Measurements from ENCODE around the gene MMP17.

DNA sequence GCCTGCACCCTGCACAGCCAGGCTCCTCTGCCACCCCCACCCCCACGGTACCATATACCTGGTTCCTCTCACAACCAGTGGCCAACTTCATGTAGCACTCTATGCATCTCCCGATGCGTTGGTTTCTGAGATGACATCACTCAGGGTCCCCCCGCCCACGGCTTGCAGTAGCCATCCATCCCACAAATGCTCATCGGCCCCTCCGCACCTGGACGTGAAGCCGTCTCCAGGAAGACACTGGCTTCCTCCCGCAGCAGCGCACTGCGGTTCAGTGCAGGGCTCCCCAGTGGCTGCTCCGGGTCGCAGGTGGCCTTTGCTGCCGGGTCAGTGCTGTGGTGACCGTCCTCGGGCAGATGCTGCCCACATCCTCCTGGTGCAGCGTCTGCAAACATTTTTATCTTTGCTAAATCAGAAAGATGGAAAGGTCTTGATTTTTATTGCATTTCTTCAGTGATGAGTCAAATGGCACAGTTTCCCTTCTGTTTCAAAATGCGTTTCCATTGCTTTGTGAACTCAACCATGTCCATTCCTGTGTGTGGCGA is 27.5 kb upstream of the MMP17 start:
- TF ChIP-seq POLR2A (IDR thresholded peaks at IDR 0.05): no peak
- TF ChIP-seq, protein P1, sequence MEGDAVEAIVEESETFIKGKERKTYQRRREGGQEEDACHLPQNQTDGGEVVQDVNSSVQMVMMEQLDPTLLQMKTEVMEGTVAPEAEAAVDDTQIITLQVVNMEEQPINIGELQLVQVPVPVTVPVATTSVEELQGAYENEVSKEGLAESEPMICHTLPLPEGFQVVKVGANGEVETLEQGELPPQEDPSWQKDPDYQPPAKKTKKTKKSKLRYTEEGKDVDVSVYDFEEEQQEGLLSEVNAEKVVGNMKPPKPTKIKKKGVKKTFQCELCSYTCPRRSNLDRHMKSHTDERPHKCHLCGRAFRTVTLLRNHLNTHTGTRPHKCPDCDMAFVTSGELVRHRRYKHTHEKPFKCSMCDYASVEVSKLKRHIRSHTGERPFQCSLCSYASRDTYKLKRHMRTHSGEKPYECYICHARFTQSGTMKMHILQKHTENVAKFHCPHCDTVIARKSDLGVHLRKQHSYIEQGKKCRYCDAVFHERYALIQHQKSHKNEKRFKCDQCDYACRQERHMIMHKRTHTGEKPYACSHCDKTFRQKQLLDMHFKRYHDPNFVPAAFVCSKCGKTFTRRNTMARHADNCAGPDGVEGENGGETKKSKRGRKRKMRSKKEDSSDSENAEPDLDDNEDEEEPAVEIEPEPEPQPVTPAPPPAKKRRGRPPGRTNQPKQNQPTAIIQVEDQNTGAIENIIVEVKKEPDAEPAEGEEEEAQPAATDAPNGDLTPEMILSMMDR (IDR thresholded peaks at IDR 0.05): no peak

Data from esophagus squamous epithelium (tissue), 4 donors.